22Rv1 (cell line): ENCODE data around the gene KDM3B.

ENCODE experiments used
- ZFX ChIP-seq: fragments of 450-650 bp; IDR thresholded peaks from 2 replicates; pipeline ENCODE4 v1.6.1; 2017; ENCODE audit warnings: antibody characterized with exemption, borderline replicate concordance
- TF ChIP-seq, protein P1 (sequence below): fragments of 450-650 bp; IDR thresholded peaks from 2 replicates; pipeline ENCODE4 v1.5.1; 2017; ENCODE audit warnings: mild to moderate bottlenecking

DNA sequence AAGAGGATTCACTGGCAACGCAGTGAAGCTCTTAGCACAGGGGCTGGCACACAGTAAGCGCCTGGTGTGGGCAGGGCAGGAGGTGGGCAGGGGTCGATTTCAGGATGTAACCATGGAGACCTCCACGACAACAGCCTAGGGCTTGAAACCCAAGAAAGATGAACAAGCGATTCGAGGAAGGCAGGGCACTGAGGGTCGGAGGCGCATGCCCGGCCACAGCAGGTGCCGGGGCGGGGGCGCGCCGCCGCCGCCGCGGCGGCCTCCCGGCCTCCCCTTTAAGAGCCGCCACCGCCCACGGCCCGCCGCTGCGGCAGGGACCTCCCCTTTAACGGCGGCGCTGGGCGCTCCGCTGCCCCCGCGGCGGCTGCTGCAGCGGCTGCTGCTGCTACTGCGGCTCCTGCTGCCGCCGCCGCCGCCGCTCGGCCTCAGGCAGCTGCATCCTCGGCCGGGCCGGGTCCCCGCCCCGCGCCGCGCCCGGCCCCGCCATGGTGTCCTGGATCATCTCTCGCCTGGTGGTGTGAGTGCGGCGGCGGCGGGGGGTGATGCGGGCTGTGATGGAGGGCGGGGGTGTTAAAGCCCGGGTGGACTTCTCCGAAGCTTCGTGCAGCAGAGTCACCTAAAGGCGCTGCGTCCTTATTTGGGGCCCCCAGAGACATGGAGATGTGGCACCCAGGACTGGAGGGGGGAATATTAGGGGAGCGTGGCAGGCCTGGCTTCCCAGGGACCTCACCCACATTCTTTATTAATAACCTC is 86.4 kb downstream of the KDM3B start, which contains the start of gene REEP2:
- TF ChIP-seq, protein P1, sequence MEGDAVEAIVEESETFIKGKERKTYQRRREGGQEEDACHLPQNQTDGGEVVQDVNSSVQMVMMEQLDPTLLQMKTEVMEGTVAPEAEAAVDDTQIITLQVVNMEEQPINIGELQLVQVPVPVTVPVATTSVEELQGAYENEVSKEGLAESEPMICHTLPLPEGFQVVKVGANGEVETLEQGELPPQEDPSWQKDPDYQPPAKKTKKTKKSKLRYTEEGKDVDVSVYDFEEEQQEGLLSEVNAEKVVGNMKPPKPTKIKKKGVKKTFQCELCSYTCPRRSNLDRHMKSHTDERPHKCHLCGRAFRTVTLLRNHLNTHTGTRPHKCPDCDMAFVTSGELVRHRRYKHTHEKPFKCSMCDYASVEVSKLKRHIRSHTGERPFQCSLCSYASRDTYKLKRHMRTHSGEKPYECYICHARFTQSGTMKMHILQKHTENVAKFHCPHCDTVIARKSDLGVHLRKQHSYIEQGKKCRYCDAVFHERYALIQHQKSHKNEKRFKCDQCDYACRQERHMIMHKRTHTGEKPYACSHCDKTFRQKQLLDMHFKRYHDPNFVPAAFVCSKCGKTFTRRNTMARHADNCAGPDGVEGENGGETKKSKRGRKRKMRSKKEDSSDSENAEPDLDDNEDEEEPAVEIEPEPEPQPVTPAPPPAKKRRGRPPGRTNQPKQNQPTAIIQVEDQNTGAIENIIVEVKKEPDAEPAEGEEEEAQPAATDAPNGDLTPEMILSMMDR, result no peak
- no peak for TF ChIP-seq ZFX
